ENCODE results near the gene HDAC4. TPM values are rescaled to one million over a fixed set of nuclear protein-coding genes. Genes with fewer than 3 reads are reported as not detected.

The HDAC4 gene
- total RNA-seq, 2 donors from 2014 or later = 49.8 to 71.7 TPM

DNA sequence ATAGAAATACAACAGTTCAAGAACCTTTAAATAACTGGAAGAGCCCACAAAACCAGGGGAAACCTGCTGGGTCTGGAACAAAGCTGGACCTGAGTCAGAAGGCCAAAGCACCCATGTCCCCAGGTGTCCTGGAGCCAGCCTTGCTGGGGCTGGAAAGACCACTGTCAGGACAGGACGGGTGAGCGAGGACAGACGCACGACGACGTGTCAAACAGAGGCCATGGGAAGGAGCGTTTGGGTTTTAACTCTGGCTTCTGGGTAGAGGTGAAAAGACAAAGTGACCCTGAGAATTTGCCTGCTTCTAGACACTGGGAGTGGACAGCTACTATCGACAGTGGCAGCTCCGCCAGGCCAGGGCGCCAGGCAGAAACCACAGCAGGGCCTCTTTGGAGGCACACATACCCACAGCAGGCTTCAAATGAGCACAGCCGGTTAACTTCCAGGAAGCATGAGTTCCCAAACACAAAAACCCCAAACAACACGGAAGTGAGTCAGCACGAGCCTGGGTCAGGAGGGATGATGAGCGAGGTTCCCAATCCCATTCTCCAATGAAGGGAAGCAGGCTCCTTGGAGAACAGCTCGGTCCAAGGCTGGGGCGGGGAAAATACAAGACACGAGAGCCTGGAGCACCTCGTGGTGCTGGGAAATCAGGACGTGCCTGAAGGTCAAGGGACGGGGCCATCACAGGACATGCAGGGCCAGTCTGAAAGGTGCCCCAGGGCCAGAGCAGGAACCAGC is 344.9 kb downstream of the HDAC4 start:
- no peaks in the 10 kb centered on the region for H3K9me3 Mint-ChIP-seq
- H3K27me3 Mint-ChIP-seq (ENCODE audit: low read depth) = no peaks in the 10 kb centered on the region
- no peaks in the 10 kb centered on the region for H3K4me1 Mint-ChIP-seq (ENCODE audit: low read depth)
- peaks cover 0 to 6% of the 10 kb centered on the region in 2 donors for H3K36me3 Mint-ChIP-seq (ENCODE audit: insufficient read depth in 2 of 2)
- ATAC-seq (replicated peaks in 1 of 2) = no peak
- no peak overlapping the region for H3K27ac Mint-ChIP-seq
- H3K4me3 Mint-ChIP-seq = no peak overlapping the region
- no peak for DNase-seq

DNA sequence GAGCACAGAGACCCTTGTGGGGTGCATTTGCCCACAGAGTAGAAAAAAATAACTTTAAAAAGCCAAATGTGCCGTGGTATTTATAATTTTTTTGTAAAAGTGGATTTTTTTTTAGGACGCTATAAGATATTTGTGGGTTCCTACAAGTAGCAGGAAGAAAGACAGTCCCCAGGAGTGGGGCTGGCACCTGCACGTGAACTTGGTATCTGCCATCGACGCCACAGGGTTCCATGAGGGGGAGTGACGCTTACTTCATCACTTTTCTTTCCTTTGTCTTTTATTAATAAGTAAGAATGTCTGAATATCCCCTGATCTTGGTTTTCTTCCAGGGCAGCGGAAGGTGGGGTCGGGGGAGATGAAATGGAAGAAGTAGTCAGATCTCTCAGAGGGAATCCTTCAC is 345.9 kb downstream of the HDAC4 start:
- H3K4me1 Mint-ChIP-seq (ENCODE audit: low read depth) = no peaks in the 10 kb centered on the region
- no peaks in the 10 kb centered on the region for H3K27me3 Mint-ChIP-seq (ENCODE audit: low read depth)
- no peaks in the 10 kb centered on the region for H3K9me3 Mint-ChIP-seq
- ATAC-seq (replicated peaks in 1 of 2) (no peak), DNase-seq (no peak)
- H3K4me3 Mint-ChIP-seq = no peak overlapping the region
- no peak overlapping the region for H3K27ac Mint-ChIP-seq
- H3K36me3 Mint-ChIP-seq (ENCODE audit: insufficient read depth in 2 of 2) = peaks cover 0 to 6% of the 10 kb centered on the region in 2 donors

DNA sequence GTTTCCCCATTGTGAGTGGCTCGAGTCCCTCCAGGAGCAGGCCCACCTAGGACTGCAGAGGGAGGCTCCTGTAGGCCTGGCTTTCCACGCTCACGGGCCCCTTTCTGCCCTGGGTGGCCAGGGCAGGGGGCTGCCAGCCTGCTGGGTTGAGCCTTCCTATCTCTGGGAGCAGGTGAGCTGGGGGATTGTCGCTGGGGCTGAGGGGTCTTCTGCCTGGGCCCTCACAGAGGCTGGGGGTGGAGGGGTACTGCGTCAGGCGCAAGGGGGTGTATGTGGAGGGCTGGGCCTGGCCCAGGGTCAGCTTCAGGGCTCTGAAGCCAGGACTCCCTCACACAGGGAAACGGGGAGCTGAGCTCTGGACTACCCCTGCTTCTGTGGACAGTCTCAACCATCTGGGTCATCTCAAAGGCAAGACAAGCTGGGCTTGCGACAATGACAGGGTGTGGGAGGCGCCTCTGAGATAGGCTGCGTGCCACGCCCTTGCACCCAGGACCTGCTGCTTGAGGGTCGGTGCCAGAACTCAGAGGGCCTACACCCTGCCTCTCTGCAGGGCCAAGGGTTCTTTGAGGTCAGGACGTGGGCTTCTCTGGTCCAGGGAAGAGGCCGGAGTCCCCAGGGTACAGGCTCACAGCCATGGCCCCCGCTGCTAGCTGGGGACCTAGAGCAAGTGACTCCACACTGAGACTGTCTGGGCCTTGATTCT is 346.9 kb downstream of the HDAC4 start:
- H3K9me3 Mint-ChIP-seq = no peaks in the 10 kb centered on the region
- peaks cover 0 to 6% of the 10 kb centered on the region in 2 donors for H3K36me3 Mint-ChIP-seq (ENCODE audit: insufficient read depth in 2 of 2)
- DNase-seq = no peak
- no peak overlapping the region for H3K27ac Mint-ChIP-seq
- no peaks in the 10 kb centered on the region for H3K27me3 Mint-ChIP-seq (ENCODE audit: low read depth)
- H3K4me1 Mint-ChIP-seq (ENCODE audit: low read depth) = no peaks in the 10 kb centered on the region
- no peak overlapping the region for H3K4me3 Mint-ChIP-seq
- no peak for ATAC-seq (replicated peaks in 1 of 2)

DNA sequence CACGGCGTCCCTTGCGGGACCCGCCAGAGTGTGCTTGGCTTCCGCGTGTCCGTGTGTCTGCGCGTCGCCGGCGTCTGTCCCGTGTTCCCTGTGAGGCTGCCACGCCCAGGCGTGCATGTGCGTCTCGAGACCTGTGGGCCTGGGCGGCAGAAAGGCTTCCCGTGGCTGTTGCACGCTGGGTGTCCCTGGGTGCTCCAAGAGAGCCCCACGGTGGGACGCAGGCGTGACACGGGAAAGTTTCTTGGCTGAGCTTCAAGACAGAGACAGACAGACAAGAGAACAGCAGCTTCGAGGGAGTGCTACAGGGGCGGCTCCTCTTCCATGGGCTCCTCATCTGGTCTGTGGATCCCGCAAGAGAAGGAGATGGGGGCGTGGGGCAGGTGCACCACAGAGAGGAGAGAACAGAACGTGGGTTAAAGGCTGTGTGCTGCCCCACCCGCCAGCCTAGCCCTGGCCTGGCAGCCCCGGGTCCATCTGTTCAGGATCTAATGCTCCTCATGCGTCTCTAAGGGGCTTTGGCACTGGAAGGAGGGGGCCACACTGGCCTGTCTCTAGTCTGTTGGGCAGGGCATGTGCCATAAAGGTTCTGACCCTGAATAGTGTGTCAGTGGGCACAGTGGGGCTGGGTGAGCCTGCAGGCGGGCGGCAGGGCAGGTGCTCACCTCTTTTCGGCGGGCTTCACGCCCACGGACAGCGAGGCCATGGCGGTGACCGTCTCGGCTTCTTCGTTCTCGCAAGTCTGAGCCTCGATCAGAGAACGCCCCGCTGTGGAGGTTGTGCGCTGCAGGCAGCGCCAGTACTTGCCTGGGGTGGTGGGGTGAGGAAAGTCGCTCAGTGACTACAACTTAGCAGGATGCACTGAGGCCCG is 347.8 kb downstream of the HDAC4 start:
- H3K4me3 Mint-ChIP-seq = no peak overlapping the region
- H3K9me3 Mint-ChIP-seq = no peaks in the 10 kb centered on the region
- DNase-seq (no peak), ATAC-seq (replicated peaks in 1 of 2) (no peak)
- H3K27ac Mint-ChIP-seq = no peak overlapping the region
- no peaks in the 10 kb centered on the region for H3K27me3 Mint-ChIP-seq (ENCODE audit: low read depth)
- H3K4me1 Mint-ChIP-seq (ENCODE audit: low read depth) = no peaks in the 10 kb centered on the region
- H3K36me3 Mint-ChIP-seq (ENCODE audit: insufficient read depth in 2 of 2) = peaks cover 0 to 6% of the 10 kb centered on the region in 2 donors

DNA sequence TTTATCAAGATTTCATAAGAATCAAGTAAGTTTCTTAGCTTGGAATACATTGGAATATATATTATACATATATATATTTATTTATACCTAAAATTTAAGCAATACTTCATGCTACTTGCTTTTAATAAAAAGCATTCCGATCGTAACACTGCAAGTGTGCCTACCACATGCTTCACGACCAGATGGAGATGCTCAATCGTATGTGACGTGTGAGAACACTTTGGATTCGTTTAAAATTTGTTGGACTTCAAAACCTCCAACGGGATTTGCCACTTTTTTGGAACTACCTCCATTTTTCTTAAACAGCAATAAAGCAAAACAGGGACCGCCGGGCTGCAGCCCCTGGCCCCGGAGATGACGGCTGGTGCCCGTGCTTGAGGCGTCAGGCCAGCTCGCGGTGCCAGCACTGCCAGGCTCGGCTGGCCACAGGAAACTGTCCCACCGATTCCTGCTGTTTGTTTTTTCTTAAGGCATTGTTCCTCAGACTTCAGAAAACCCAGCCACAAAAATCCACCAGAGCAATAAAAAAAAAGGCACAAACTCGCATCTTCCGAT is 348.9 kb downstream of the HDAC4 start:
- DNase-seq (no peak), ATAC-seq (replicated peaks in 1 of 2) (no peak)
- Mint-ChIP-seq H3K27ac (no peak overlapping the region), H3K27me3 (ENCODE audit: low read depth) (no peaks in the 10 kb centered on the region), H3K9me3 (no peaks in the 10 kb centered on the region), H3K36me3 (ENCODE audit: insufficient read depth in 2 of 2) (peaks cover 0 to 6% of the 10 kb centered on the region in 2 donors), H3K4me1 (ENCODE audit: low read depth) (no peaks in the 10 kb centered on the region), H3K4me3 (no peak overlapping the region)

DNA sequence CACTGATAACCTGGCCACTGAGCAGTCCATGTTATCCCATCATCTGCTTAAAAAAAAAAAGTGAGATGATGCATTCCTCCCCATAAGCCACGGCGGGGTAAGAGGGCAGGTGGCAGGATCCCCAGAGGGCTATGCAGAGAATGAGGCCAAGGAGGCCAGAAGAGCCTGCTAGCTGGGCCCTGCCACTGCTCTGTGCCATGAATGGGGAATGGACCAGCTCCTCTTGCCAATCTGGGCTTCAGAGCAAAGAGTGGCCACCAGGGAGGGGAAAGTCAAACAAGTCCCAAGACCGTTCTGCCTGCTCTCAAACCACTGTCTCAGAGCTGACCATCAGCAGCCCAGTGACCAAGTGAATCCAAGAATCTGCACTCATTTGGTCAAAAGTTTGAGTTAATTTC is 350.6 kb downstream of the HDAC4 start:
- ATAC-seq (replicated peaks in 1 of 2) (no peak), DNase-seq (no peak)
- Mint-ChIP-seq H3K27ac (no peak overlapping the region), H3K27me3 (ENCODE audit: low read depth) (no peaks in the 10 kb centered on the region), H3K4me1 (ENCODE audit: low read depth) (no peaks in the 10 kb centered on the region), H3K36me3 (ENCODE audit: insufficient read depth in 2 of 2) (peaks cover 0 to 6% of the 10 kb centered on the region in 2 donors), H3K4me3 (no peak overlapping the region), H3K9me3 (no peaks in the 10 kb centered on the region)

DNA sequence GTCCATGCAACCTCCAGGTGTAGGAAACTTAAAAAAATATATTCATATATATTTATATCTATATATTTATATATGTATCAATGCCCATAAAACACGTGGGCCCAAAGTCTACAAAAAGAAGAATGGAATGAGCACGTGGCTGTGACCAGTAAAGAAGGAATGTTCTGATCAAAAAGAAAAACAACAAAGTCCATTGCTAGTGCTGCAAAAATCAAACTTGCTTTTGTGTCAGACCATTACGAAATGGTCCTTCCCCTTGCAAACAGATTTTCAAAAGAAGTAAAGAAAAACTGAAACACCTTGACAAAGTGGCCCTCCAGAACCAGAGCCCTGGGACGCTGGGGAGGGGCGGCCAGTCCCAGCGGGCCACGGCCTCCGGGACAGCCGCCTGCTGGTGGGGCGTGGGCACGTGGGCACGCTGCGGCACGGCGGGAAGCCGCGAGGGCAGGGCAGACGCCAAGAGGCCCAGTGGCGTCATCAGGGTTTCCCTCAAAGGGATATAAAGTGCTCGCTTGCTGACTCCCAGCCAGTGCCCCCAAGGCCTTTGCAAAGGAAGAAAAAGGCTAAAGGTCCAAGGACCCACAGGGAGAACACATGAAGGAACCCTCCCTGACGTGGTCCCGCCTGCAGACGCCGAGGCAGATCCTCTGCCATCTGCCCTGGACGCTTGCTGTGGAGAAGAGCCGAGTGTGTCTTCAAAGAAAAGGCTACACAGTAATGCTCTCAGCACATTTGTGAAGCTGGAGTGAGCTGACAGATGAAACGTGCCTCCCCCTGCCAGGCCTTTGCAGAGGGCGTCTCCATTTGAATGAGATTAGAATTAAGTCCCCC is 351.2 kb downstream of the HDAC4 start:
- Mint-ChIP-seq H3K36me3 (ENCODE audit: insufficient read depth in 2 of 2) (peaks cover 0 to 3% of the 10 kb centered on the region in 2 donors), H3K9me3 (no peaks in the 10 kb centered on the region), H3K27ac (no peak overlapping the region), H3K27me3 (ENCODE audit: low read depth) (no peaks in the 10 kb centered on the region), H3K4me3 (no peak overlapping the region), H3K4me1 (ENCODE audit: low read depth) (no peaks in the 10 kb centered on the region)
- no peak for ATAC-seq (replicated peaks in 1 of 2)
- no peak for DNase-seq

DNA sequence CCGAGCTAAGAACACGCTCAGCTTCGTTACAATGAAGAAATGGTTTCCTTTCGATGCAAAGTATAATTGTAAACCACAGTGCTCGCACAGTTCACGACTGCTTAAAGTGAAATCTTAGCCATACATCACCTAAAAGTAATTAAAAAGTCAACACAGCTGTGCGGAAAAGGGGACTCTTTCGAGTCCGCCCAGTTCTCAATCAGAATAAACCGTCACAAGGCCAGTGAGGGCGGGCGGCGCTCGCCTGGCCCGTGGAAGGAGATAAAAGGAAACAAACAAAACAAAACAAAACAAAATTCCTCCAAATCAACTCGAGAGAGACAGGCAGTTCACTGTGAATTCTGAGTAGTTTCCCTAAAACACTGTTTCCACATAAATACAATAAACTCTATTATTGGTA is 352.1 kb downstream of the HDAC4 start:
- ATAC-seq (replicated peaks in 1 of 2) (no peak), DNase-seq (no peak)
- H3K36me3 Mint-ChIP-seq (ENCODE audit: insufficient read depth in 2 of 2) = peaks cover 0 to 3% of the 10 kb centered on the region in 2 donors
- H3K4me3 Mint-ChIP-seq = no peak overlapping the region
- no peaks in the 10 kb centered on the region for H3K9me3 Mint-ChIP-seq
- H3K4me1 Mint-ChIP-seq (ENCODE audit: low read depth) = no peaks in the 10 kb centered on the region
- no peak overlapping the region for H3K27ac Mint-ChIP-seq
- H3K27me3 Mint-ChIP-seq (ENCODE audit: low read depth) = no peaks in the 10 kb centered on the region

DNA sequence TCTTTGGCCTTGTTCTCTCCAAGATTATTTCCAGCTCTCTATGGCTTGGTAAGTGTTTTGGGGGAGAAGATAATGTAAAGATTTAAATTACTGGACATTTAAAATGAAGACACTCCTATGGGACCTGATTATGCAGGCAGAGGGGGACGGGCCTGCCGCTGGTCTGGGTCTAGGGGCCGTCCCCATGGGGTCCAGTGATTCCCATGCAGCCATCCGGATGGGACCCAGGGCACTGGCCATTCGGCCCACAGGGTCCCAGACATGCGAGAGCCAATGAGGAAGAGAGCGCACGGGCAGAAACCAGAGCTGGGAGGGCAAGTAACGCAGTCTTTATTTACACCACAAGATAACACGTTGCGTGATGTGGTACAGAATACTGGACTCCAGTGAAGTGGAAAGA is 353.0 kb downstream of the HDAC4 start:
- H3K36me3 Mint-ChIP-seq (ENCODE audit: insufficient read depth in 2 of 2) = peaks cover 0 to 2% of the 10 kb centered on the region in 2 donors
- DNase-seq = no peak
- no peak for ATAC-seq (replicated peaks in 1 of 2)
- H3K27me3 Mint-ChIP-seq (ENCODE audit: low read depth) = no peaks in the 10 kb centered on the region
- H3K27ac Mint-ChIP-seq = no peak overlapping the region
- no peak overlapping the region for H3K4me3 Mint-ChIP-seq
- no peaks in the 10 kb centered on the region for H3K9me3 Mint-ChIP-seq
- H3K4me1 Mint-ChIP-seq (ENCODE audit: low read depth) = no peaks in the 10 kb centered on the region

DNA sequence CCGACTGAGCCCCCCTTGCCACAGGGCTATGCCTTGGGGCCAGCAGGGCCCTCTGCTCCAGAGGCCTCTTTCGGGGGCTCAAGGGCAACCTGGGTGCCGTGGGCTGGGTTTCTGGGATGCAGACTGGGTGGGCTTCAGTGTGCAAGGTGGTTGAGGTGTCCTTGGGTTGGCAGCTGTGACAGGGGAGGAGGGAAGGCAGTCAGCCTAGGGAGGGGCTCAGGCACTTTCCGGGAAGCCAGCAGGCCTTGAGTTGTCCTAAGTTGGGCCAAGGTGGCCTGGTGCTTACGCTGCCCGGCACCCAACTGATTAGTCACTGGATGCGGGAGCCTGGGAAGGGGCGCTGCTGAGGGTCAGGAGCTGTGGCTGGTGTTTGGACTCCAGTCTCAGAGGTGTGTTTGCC is 353.4 kb downstream of the HDAC4 start:
- Mint-ChIP-seq H3K36me3 (ENCODE audit: insufficient read depth in 2 of 2) (peaks cover 0 to 2% of the 10 kb centered on the region in 2 donors), H3K4me1 (ENCODE audit: low read depth) (no peaks in the 10 kb centered on the region), H3K27ac (no peak overlapping the region), H3K9me3 (no peaks in the 10 kb centered on the region), H3K27me3 (ENCODE audit: low read depth) (no peaks in the 10 kb centered on the region), H3K4me3 (no peak overlapping the region)
- no peak for ATAC-seq (replicated peaks in 1 of 2)
- no peak for DNase-seq

DNA sequence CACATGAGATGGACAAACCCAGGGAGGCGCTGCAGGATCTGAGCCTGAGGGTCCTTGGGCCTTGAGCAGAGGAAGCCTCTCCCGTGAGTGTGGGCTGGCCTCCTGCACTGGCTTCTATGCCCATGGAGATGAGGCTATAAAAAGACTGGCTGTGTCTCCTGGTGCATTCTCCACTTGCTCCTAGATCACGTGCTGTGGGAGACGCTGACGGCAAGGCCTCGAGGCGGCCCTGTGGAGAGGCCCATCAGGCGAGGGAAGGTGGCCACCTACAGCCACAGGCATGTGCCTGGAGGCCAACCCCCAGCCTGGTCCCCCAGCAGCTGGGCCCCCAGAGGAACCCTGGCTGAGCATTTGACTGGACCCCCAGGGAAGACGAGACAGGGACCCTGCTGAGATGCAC is 354.0 kb downstream of the HDAC4 start:
- no peaks in the 10 kb centered on the region for H3K27me3 Mint-ChIP-seq (ENCODE audit: low read depth)
- H3K9me3 Mint-ChIP-seq = no peaks in the 10 kb centered on the region
- DNase-seq (no peak), ATAC-seq (replicated peaks in 1 of 2) (no peak)
- no peaks in the 10 kb centered on the region for H3K4me1 Mint-ChIP-seq (ENCODE audit: low read depth)
- H3K4me3 Mint-ChIP-seq = no peak overlapping the region
- peaks cover 0 to 2% of the 10 kb centered on the region in 2 donors for H3K36me3 Mint-ChIP-seq (ENCODE audit: insufficient read depth in 2 of 2)
- no peak overlapping the region for H3K27ac Mint-ChIP-seq

DNA sequence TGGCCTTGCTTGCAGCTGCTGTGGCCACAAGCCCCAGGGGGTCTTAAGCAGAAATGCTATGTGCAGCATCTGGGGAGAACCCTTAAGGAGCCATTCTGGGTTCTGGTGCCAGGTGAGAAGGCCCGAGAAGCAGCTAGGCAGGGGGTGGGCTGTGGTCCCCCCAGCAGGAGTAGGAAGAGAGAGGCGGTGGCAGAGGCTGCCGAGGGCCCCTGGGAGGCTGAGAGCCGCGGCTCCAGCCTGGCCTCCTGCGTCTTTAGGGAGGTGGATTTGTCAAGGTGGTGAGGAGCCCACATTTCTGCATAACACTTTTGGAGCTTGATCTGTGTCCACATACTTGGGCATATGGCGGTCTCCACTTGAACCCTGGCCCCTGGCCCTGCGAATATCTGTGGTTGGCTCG is 356.5 kb downstream of the HDAC4 start:
- ATAC-seq (replicated peaks in 1 of 2) (no peak), DNase-seq (no peak)
- H3K9me3 Mint-ChIP-seq = no peaks in the 10 kb centered on the region
- no peaks in the 10 kb centered on the region for H3K4me1 Mint-ChIP-seq (ENCODE audit: low read depth)
- no peaks in the 10 kb centered on the region for H3K27me3 Mint-ChIP-seq (ENCODE audit: low read depth)
- H3K36me3 Mint-ChIP-seq (ENCODE audit: insufficient read depth in 2 of 2) = no peaks in the 10 kb centered on the region
- no peak overlapping the region for H3K27ac Mint-ChIP-seq
- no peak overlapping the region for H3K4me3 Mint-ChIP-seq

Data from activated T-cell treated with anti-CD3 and anti-CD28 coated beads, Interleukin-2, amount 50 U/mL, for 72 hours (primary cell).